ENCODE measurements around the gene LYPD4.

GRCh38 chr19:41886761-41887710, 42.6 kb upstream of the LYPD4 start:
- TF ChIP-seq ELF4 (IDR thresholded peaks at IDR 0.05) (no peak), ZNF384 (IDR thresholded peaks at IDR 0.05) (no peak), SP1 (IDR thresholded peaks at IDR 0.05) (no peak), ARNT (IDR thresholded peaks at IDR 0.05) (no peak), HDGF (IDR thresholded peaks at IDR 0.05; ENCODE audit: borderline replicate concordance) (no peak)
